ENCODE measurements around the gene RRP12.

Gene RRP12

DNA sequence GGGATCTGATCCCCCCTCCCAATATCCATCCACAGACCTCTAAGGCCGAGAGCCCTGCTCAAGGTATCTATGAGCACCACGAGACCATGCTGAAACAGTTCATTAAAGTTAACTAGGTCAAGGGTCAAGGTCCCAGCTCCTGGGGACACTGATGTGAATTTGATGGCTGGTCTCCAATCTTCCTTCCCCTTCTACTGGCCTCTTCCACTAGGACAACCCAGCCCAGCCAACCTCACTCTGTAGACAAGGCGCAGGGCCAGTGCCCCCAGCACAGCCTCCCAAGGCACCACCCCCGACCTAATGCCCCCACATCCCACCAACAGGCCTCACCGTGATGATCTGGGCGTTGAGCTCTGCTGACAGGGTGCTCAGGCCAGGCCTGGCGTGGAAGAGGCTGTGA is 15.6 kb downstream of the RRP12 start:
- H3K27ac ChIP-seq (ENCODE audit: low read length) = no peak overlapping the region
- H3K36me3 ChIP-seq (ENCODE audit: control insufficient read depth, insufficient read depth, low read length) = peaks cover 36% of the 10 kb centered on the region
- no peaks in the 10 kb centered on the region for H3K27me3 ChIP-seq (ENCODE audit: control insufficient read depth, insufficient read depth, low read length)
- no CpG with 5 or more reads among the region's 7 CpGs for WGBS (ENCODE audit: insufficient coverage, insufficient read length)
- H3K4me3 ChIP-seq (ENCODE audit: low read length) = no peak overlapping the region
- H3K9me3 ChIP-seq (ENCODE audit: control insufficient read depth, insufficient read depth, low read length) = no peaks in the 10 kb centered on the region
- H3K4me1 ChIP-seq (ENCODE audit: control insufficient read depth, insufficient read depth, low read length) = no peaks in the 10 kb centered on the region; the same call in 1 of the 2 replicates
- no peak for DNase-seq (ENCODE audit: low read depth, low spot score)

DNA sequence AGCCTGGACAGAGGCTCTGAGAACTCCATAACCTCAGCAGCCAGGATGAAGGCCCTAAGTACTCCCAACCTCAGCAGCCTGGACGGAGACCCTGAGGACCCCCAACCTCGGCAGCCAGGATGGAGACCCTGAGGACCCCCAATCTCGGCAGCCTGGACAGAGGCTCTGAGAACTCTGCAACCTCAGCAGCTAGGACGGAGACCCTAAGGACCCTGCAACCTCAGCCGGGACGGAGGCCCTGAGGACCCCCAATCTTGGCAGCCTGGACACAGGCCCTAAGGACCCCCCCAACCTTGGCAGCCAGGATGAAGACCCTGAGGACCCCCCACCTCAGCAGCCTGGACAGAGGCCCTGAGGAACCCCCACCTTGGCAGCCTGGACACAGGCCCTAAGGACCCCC is 16.5 kb downstream of the RRP12 start:
- no CpG with 5 or more reads among the region's 6 CpGs for WGBS (ENCODE audit: insufficient coverage, insufficient read length)
- no peak for DNase-seq (ENCODE audit: low read depth, low spot score)
- peaks cover 32% of the 10 kb centered on the region for H3K36me3 ChIP-seq (ENCODE audit: control insufficient read depth, insufficient read depth, low read length)
- no peak overlapping the region for H3K4me3 ChIP-seq (ENCODE audit: low read length)
- H3K27ac ChIP-seq (ENCODE audit: low read length) = no peak overlapping the region
- H3K9me3 ChIP-seq (ENCODE audit: control insufficient read depth, insufficient read depth, low read length) = no peaks in the 10 kb centered on the region
- H3K4me1 ChIP-seq (ENCODE audit: control insufficient read depth, insufficient read depth, low read length) = no peaks in the 10 kb centered on the region; the same call in 1 of the 2 replicates
- no peaks in the 10 kb centered on the region for H3K27me3 ChIP-seq (ENCODE audit: control insufficient read depth, insufficient read depth, low read length)

DNA sequence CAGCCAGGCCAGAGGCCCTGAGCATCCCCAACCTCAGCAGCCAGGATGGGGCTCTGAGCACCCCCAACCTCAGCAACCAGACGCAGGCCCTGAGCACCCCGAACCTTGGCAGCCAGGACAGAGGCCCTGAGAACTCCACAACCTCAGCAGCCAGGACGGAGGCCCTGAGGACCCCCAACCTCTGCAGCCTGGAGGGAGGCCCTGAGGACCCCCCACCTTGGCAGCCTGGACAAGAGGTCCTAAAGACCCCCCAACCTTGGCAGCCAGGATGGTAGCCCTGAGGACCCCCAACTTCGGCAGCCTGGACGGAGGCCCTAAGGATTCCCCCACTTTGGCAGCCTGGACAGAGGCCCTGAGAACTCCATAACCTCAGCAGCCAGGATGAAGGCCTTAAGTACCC is 17.0 kb downstream of the RRP12 start:
- DNase-seq (ENCODE audit: low read depth, low spot score) = no peak
- peaks cover 34% of the 10 kb centered on the region for H3K36me3 ChIP-seq (ENCODE audit: control insufficient read depth, insufficient read depth, low read length)
- no peaks in the 10 kb centered on the region for H3K27me3 ChIP-seq (ENCODE audit: control insufficient read depth, insufficient read depth, low read length)
- H3K4me3 ChIP-seq (ENCODE audit: low read length) = no peak overlapping the region
- no peaks in the 10 kb centered on the region for H3K9me3 ChIP-seq (ENCODE audit: control insufficient read depth, insufficient read depth, low read length)
- no peak overlapping the region for H3K27ac ChIP-seq (ENCODE audit: low read length)
- no peaks in the 10 kb centered on the region; the same call in 1 of the 2 replicates for H3K4me1 ChIP-seq (ENCODE audit: control insufficient read depth, insufficient read depth, low read length)
- no CpG with 5 or more reads among the region's 5 CpGs for WGBS (ENCODE audit: insufficient coverage, insufficient read length)

DNA sequence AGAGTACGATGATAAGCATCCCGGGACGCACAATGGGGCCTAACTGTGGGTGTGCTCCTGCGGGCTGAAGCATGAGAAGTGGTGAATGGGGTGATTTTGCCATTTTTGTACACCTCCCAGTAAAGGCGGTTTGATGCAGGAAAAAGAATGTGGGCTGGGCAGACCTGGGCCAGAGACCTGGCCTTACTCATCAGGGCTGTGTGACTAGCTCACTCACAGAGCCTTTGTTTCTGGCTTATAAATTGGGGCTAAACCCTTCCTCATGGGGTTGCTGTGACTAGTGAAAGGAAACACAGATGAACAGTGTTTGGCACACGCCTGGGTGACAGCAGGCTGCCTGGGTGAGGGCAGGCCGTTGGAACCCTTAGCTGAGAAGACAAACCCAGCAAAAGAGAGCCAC is 18.0 kb downstream of the RRP12 start:
- no peaks in the 10 kb centered on the region; the same call in 1 of the 2 replicates for H3K4me1 ChIP-seq (ENCODE audit: control insufficient read depth, insufficient read depth, low read length)
- H3K27ac ChIP-seq (ENCODE audit: low read length) = no peak overlapping the region
- no peaks in the 10 kb centered on the region for H3K27me3 ChIP-seq (ENCODE audit: control insufficient read depth, insufficient read depth, low read length)
- no peaks in the 10 kb centered on the region for H3K9me3 ChIP-seq (ENCODE audit: control insufficient read depth, insufficient read depth, low read length)
- DNase-seq (ENCODE audit: low read depth, low spot score) = no peak
- no peak overlapping the region for H3K4me3 ChIP-seq (ENCODE audit: low read length)
- WGBS (ENCODE audit: insufficient coverage, insufficient read length) = no CpG with 5 or more reads among the region's 7 CpGs
- H3K36me3 ChIP-seq (ENCODE audit: control insufficient read depth, insufficient read depth, low read length) = peaks cover 34% of the 10 kb centered on the region

DNA sequence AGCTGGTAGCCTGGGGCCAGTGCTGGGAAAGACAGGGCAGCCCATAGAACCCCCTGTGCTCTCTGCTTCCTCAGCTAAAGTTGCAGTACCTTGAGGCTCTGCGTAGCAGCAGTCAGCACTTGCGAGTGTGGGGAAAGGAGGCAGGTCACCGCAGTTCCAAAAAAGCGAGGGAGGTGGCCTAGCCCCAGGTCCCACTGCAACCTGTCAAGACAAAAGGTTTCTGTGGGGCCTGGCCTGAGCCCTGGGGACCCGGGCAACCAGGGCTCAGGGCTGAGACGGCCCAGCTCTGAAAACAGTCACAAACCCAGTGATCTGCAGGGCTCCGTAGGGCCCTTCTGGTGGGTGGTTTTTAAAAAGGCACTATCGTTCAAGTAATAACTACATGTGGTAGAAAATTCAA is 19.5 kb downstream of the RRP12 start:
- Histone ChIP-seq H3K9me3 (ENCODE audit: control insufficient read depth, insufficient read depth, low read length) (no peaks in the 10 kb centered on the region), H3K27ac (ENCODE audit: low read length) (no peak overlapping the region), H3K36me3 (ENCODE audit: control insufficient read depth, insufficient read depth, low read length) (peaks cover 36% of the 10 kb centered on the region), H3K4me1 (ENCODE audit: control insufficient read depth, insufficient read depth, low read length) (no peaks in the 10 kb centered on the region; the same call in 1 of the 2 replicates), H3K4me3 (ENCODE audit: low read length) (no peak overlapping the region), H3K27me3 (ENCODE audit: control insufficient read depth, insufficient read depth, low read length) (no peaks in the 10 kb centered on the region)
- WGBS (ENCODE audit: insufficient coverage, insufficient read length) = no CpG with 5 or more reads among the region's 8 CpGs
- no peak for DNase-seq (ENCODE audit: low read depth, low spot score)

DNA sequence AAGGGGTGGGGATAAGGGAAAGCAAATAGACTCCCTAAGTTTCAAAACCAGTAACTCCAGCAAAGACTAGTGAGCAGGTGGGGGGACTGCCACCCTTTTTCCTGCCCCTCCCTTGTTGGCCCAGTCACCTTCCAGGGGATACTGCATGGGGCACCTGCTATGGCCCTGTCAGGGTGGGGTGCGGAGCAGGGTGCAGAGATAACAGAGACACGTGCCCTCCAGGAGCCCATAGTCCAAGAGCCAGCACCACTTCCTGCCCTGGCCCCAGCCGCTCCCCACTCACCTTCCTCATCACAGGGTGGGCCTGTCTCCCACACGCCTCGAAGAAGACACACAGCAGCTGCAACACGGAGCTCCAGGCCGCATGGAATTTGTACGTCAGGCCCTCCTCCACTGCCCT is 20.6 kb downstream of the RRP12 start:
- Histone ChIP-seq H3K27ac (ENCODE audit: low read length) (no peak overlapping the region), H3K4me3 (ENCODE audit: low read length) (no peak overlapping the region), H3K36me3 (ENCODE audit: control insufficient read depth, insufficient read depth, low read length) (peaks cover 37% of the 10 kb centered on the region), H3K27me3 (ENCODE audit: control insufficient read depth, insufficient read depth, low read length) (no peaks in the 10 kb centered on the region), H3K4me1 (ENCODE audit: control insufficient read depth, insufficient read depth, low read length) (no peaks in the 10 kb centered on the region; the same call in 1 of the 2 replicates), H3K9me3 (ENCODE audit: control insufficient read depth, insufficient read depth, low read length) (no peaks in the 10 kb centered on the region)
- DNase-seq (ENCODE audit: low read depth, low spot score) = no peak
- WGBS (ENCODE audit: insufficient coverage, insufficient read length) = no CpG with 5 or more reads among the region's 8 CpGs

DNA sequence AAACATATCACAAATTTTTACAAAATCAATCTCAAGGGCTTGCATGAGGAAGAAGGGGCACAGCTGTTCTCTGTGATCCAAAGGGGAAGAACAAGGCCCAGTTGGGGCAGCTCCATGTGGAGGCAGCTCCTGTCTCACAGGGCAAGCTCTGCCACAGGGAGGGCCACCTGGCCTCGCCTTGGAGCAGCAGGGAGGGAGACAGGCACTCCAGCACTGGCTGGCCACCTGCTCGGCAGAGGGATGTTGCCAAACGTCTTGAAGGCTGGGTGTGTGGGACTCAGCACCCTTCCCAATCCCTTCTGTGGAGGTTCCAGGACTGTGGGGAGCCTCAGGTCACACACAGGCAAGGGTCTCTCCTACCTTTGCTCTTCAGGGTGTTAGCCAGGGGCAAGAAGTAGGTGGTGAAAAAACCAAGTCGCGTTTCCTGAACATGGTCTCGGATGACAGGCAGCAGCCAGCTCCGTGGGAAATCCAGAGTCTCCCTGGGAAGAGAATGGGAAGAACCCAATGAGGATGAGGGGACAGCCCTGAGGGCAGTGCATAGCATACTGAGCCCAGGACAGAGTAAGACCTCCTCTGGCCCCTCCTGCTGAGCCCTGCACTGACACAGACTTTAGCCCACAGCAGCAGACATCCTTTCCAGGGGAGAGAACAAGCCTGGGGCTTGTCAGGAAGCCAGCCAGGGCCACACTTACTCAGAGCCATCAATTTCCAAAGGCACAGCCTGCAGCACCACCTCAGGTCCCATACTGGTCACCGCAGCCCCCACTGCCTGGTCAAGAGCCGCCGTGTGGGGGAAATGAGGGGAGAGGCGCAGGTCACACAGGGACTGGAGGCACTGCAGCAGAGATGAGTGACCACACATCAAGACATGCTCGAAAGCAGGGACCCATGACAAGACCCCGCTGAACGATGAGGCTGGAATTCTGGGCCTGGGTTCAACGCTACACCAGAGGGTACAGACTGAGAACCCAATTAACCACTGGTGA is 21.9 kb downstream of the RRP12 start:
- Histone ChIP-seq H3K27ac (ENCODE audit: low read length) (no peak overlapping the region), H3K4me3 (ENCODE audit: low read length) (no peak overlapping the region), H3K27me3 (ENCODE audit: control insufficient read depth, insufficient read depth, low read length) (no peaks in the 10 kb centered on the region), H3K9me3 (ENCODE audit: control insufficient read depth, insufficient read depth, low read length) (no peaks in the 10 kb centered on the region), H3K4me1 (ENCODE audit: control insufficient read depth, insufficient read depth, low read length) (no peaks in the 10 kb centered on the region; the same call in 1 of the 2 replicates), H3K36me3 (ENCODE audit: control insufficient read depth, insufficient read depth, low read length) (peaks cover 31% of the 10 kb centered on the region)
- DNase-seq (ENCODE audit: low read depth, low spot score) = no peak
- WGBS (ENCODE audit: insufficient coverage, insufficient read length) = no CpG with 5 or more reads among the region's 15 CpGs

DNA sequence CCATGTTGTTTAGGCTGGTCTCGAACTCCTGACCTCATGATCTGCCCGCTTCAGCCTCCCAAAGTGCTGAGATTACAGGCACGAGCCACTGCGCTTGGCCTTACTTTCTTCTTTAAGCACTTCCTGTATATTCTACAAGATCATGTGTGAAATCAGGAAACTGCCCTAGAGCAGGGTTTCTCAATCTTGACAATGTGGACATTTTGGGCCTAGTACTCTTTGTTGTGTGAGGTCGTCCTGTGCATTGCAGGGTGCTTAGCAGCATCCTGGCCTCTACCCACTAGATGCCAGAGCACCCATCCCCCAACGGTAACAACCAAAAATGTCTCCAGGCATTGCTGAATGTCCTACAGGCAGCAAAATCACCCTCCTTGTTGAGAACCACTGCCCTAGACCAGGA is 24.7 kb downstream of the RRP12 start:
- WGBS (ENCODE audit: insufficient coverage, insufficient read length) = no CpG with 5 or more reads among the region's 6 CpGs
- H3K27me3 ChIP-seq (ENCODE audit: control insufficient read depth, insufficient read depth, low read length) = no peaks in the 10 kb centered on the region
- no peak overlapping the region for H3K27ac ChIP-seq (ENCODE audit: low read length)
- H3K36me3 ChIP-seq (ENCODE audit: control insufficient read depth, insufficient read depth, low read length) = peaks cover 52% of the 10 kb centered on the region
- DNase-seq (ENCODE audit: low read depth, low spot score) = no peak
- no peaks in the 10 kb centered on the region; the same call in 1 of the 2 replicates for H3K4me1 ChIP-seq (ENCODE audit: control insufficient read depth, insufficient read depth, low read length)
- no peaks in the 10 kb centered on the region for H3K9me3 ChIP-seq (ENCODE audit: control insufficient read depth, insufficient read depth, low read length)
- no peak overlapping the region for H3K4me3 ChIP-seq (ENCODE audit: low read length)

DNA sequence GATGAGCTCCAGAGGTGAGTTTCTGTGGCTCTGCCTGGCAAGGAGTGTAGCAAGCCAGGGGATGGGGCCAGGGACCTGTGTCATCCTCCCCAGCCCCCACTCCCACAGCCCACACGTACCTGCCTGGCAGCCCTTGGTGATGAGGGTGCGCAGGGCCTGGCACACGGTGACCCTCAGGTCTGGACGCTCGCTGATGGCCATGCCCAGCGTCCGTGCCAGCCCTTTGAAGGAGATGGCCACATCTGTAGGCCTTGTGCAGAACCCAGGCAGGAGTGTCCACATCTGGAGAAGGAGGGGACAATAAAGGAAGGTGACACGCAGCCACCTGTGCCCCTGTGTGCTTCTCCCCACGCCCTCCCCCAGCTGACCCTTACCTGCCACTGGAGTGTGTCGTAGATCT is 27.7 kb downstream of the RRP12 start:
- Histone ChIP-seq H3K27me3 (ENCODE audit: control insufficient read depth, insufficient read depth, low read length) (no peaks in the 10 kb centered on the region), H3K27ac (ENCODE audit: low read length) (no peak overlapping the region), H3K4me3 (ENCODE audit: low read length) (no peak overlapping the region), H3K9me3 (ENCODE audit: control insufficient read depth, insufficient read depth, low read length) (no peaks in the 10 kb centered on the region), H3K36me3 (ENCODE audit: control insufficient read depth, insufficient read depth, low read length) (peaks cover 52% of the 10 kb centered on the region), H3K4me1 (ENCODE audit: control insufficient read depth, insufficient read depth, low read length) (no peaks in the 10 kb centered on the region)
- no CpG with 5 or more reads among the region's 10 CpGs for WGBS (ENCODE audit: insufficient coverage, insufficient read length)
- no peak for DNase-seq (ENCODE audit: low read depth, low spot score)

DNA sequence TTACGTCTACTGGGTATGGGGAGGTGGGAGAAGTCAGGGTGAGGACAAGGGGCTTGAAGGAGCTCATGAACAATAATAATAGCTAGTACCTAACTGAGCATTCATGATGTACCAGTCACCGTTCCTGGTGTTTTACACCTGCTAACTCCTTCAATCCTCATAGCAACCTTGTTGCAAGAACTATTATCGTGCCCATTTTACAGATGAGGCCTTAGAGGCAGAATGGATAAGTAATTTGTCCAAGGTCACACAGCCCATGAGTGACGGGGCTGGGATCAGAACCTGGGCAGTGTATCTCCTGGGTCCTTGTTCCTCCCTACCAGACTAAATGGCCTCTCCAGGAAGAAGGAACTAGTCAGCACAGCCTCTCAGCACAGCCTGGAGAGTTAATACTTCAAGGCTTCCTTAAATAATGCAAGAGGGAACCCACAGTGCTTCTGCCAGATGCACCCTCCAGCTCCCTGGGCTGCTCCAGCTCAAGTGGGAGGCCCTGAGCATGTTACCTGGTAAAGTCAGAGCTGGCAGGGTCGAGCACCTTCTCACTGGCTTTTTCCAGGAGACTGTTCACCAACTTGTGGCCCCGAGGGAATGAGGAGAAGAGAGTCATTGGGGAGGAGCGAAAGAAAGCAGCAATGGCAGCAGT is 28.8 kb downstream of the RRP12 start:
- H3K4me1 ChIP-seq (ENCODE audit: control insufficient read depth, insufficient read depth, low read length) = no peaks in the 10 kb centered on the region
- H3K36me3 ChIP-seq (ENCODE audit: control insufficient read depth, insufficient read depth, low read length) = peaks cover 46% of the 10 kb centered on the region
- WGBS (ENCODE audit: insufficient coverage, insufficient read length) = no CpG with 5 or more reads among the region's 7 CpGs
- no peak overlapping the region for H3K27ac ChIP-seq (ENCODE audit: low read length)
- DNase-seq (ENCODE audit: low read depth, low spot score) = no peak
- no peaks in the 10 kb centered on the region for H3K9me3 ChIP-seq (ENCODE audit: control insufficient read depth, insufficient read depth, low read length)
- no peak overlapping the region for H3K4me3 ChIP-seq (ENCODE audit: low read length)
- no peaks in the 10 kb centered on the region for H3K27me3 ChIP-seq (ENCODE audit: control insufficient read depth, insufficient read depth, low read length)
